Activated CD8-positive, alpha-beta T cell treated with anti-CD3 and anti-CD28 coated beads for 36 hours (primary cell): ENCODE measurements around the gene PRSS12. TPM values are rescaled to one million over a fixed set of nuclear protein-coding genes. Genes with fewer than 3 reads are reported as not detected.

Experiments used
- ATAC-seq: fragments of 200-7000 bp; cut with Tn5 transposase; one replicate; pipeline ENCODE4 v1.10.0; 2021; ENCODE audit warnings: mild to moderate bottlenecking, moderate library complexity
- CTCF ChIA-PET: fragments of 350-600 bp; sonication (Branson Sonifier 250); formaldehyde crosslinking; loops from one replicate; lab custom pipeline; 2021; ENCODE audit warnings: antibody characterized with exemption; lab: Charles Lee
- POLR2A ChIA-PET: fragments of 350-600 bp; sonication (Branson Sonifier 250); formaldehyde crosslinking; loops from one replicate; lab custom pipeline; 2021; ENCODE audit warnings: antibody characterized with exemption; lab: Charles Lee
- DNase-seq: peaks from one replicate; pipeline ENCODE4 v3.0.0-alpha.2; 2020
- H3K27ac Mint-ChIP-seq: one replicate; pipeline ENCODE4 v1.8.0; 2021; ENCODE audit warnings: mild to moderate bottlenecking, mixed read lengths
- H3K27me3 Mint-ChIP-seq: one replicate; pipeline ENCODE4 v1.8.0; 2021; ENCODE audit warnings: mixed read lengths
- H3K36me3 Mint-ChIP-seq: one replicate; pipeline ENCODE4 v1.8.0; 2021; ENCODE audit warnings: low read depth, mixed read lengths
- H3K4me1 Mint-ChIP-seq: one replicate; pipeline ENCODE4 v1.8.0; 2021; ENCODE audit warnings: low read depth, mixed read lengths
- H3K4me3 Mint-ChIP-seq: one replicate; pipeline ENCODE4 v1.8.0; 2021; ENCODE audit warnings: mild to moderate bottlenecking, moderate library complexity, mixed read lengths
- H3K9me3 Mint-ChIP-seq: one replicate; pipeline ENCODE4 v1.8.0; 2021; ENCODE audit warnings: mixed read lengths
- CTCF ChIP-seq: fragments of 200-600 bp; IDR thresholded peaks from one replicate; pipeline ENCODE4 v1.8.0; 2022; ENCODE audit warnings: antibody characterized with exemption, mild to moderate bottlenecking
- intact Hi-C: fragments of 100-400 bp; cut with micrococcal nuclease; formaldehyde crosslinking; loops from one replicate; pipeline ENCODE4 v1.10.0; 2022
- total RNA-seq, 2 experiments: library from RNA; stranded (reverse); gene quantifications; one replicate each; pipeline ENCODE4 v1.2.3, GENCODE V29; 2021

PRSS12 gene
- total RNA-seq, 2 experiments from 2014 or later, result not detected

GRCh38 chr4:118389721-118390120, 36.9 kb upstream of the PRSS12 start:
- DNase-seq, result no peak
- Mint-ChIP-seq H3K27ac (no peak overlapping the region), H3K4me3 (no peak overlapping the region), H3K36me3 (no peaks in the 10 kb centered on the region), H3K4me1 (no peaks in the 10 kb centered on the region), H3K9me3 (peaks cover 8% of the 10 kb centered on the region), H3K27me3 (peaks cover 2% of the 10 kb centered on the region)
- intact Hi-C loops, result no loop called here
- ATAC-seq, result no peak
- POLR2A ChIA-PET, result no interaction called here
- TF ChIP-seq CTCF, result no peak
- CTCF ChIA-PET, result no interaction called here

GRCh38 chr4:118388606-118389005, 35.8 kb upstream of the PRSS12 start:
- H3K4me1 Mint-ChIP-seq, result no peaks in the 10 kb centered on the region
- intact Hi-C loops, result no loop called here
- peaks cover 8% of the 10 kb centered on the region for H3K9me3 Mint-ChIP-seq
- TF ChIP-seq CTCF, result no peak
- DNase-seq (no peak), ATAC-seq (no peak)
- CTCF ChIA-PET, result no interaction called here
- H3K27me3 Mint-ChIP-seq, result peaks cover 2% of the 10 kb centered on the region
- POLR2A ChIA-PET, result no interaction called here
- no peak overlapping the region for H3K27ac Mint-ChIP-seq
- no peaks in the 10 kb centered on the region for H3K36me3 Mint-ChIP-seq
- no peak overlapping the region for H3K4me3 Mint-ChIP-seq

DNA sequence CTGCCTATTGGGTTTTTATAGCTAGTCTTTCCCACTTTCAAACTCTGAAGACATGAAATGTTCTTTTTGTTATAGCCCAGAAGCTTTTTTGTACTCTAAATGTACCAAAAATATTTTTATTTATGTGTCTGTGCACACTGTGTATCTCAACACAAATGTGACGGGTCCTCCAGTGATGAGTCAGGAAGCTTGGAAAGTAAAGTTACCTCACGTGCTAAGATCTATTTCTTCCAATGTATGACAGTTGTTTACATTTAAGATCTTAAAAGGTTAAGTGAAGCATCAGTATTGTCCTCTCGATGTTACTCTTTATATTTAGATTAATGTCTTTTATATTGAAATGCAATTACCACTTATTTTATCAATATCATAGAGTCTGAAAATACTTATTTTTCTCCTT, 29.1 kb upstream of the PRSS12 start:
- ChIA-PET POLR2A (no interaction called here), CTCF (no interaction called here)
- Mint-ChIP-seq H3K4me1 (no peaks in the 10 kb centered on the region), H3K9me3 (peaks cover 3% of the 10 kb centered on the region), H3K36me3 (no peaks in the 10 kb centered on the region), H3K4me3 (no peak overlapping the region), H3K27ac (no peak overlapping the region), H3K27me3 (peaks cover 2% of the 10 kb centered on the region)
- TF ChIP-seq CTCF, result no peak
- DNase-seq (no peak), ATAC-seq (no peak)
- intact Hi-C loops, result no loop called here

DNA sequence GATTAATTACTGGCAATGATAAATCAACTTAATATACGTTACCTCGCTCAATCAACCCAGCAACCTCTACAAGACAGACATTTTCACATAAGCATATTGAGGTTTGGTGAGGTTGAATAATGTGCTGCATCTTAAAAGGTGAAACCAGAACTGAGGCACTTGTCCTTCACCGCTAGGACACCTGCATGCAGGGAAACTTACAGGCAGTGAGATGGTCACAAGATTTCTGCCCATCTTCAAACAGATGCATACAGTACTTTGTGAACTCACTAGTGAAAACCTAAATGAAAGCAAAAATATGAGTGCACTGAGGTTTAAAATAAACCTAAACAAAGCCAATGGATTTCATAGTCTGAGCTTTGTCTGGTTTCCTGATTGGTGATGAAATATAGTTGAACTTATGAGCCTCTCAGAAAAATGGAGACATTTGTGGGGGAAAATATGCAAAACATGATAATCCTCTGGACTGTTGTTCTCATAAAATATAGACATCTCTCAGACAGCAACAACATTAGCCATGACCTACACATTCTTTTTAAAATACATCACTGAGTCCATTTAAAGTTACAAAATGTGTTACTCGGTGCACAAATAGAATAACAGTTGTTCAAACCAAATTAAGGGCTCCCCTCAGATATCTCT, 20.9 kb upstream of the PRSS12 start:
- Mint-ChIP-seq H3K36me3 (no peaks in the 10 kb centered on the region), H3K27me3 (peaks cover 3% of the 10 kb centered on the region), H3K4me1 (no peaks in the 10 kb centered on the region), H3K27ac (no peak overlapping the region), H3K4me3 (no peak overlapping the region), H3K9me3 (no peaks in the 10 kb centered on the region)
- POLR2A ChIA-PET, result no interaction called here
- intact Hi-C loops, result no loop called here
- no peak for DNase-seq
- CTCF ChIA-PET, result no interaction called here
- ATAC-seq, result no peak
- TF ChIP-seq CTCF, result no peak

- POLR2A ChIA-PET, result no interaction called here
- no peaks in the 10 kb centered on the region for H3K9me3 Mint-ChIP-seq
- no peaks in the 10 kb centered on the region for H3K36me3 Mint-ChIP-seq
- no peaks in the 10 kb centered on the region for H3K4me1 Mint-ChIP-seq
- intact Hi-C loops, result no loop called here
- DNase-seq (no peak), ATAC-seq (no peak)
- CTCF ChIA-PET, result interaction anchor here (2.5 kb wide), 1 partner anchor 19 kb away, joined by 7 read pairs; the partner anchor contains the start of gene PRSS12
- H3K4me3 Mint-ChIP-seq, result no peak overlapping the region
- no peak overlapping the region for H3K27ac Mint-ChIP-seq
- peaks cover 5% of the 10 kb centered on the region for H3K27me3 Mint-ChIP-seq
- TF ChIP-seq CTCF, result no peak
These were observed 19.4 kb upstream of the PRSS12 start for GRCh38 chr4:118372251-118372650.
